ENCODE results near the gene SPTB.
"Not testable (repeated sequence)": the region's sequence is repeated elsewhere in the genome, so short reads cannot be mapped to it uniquely, and the experiment has no call there.

SPTB gene

DNA sequence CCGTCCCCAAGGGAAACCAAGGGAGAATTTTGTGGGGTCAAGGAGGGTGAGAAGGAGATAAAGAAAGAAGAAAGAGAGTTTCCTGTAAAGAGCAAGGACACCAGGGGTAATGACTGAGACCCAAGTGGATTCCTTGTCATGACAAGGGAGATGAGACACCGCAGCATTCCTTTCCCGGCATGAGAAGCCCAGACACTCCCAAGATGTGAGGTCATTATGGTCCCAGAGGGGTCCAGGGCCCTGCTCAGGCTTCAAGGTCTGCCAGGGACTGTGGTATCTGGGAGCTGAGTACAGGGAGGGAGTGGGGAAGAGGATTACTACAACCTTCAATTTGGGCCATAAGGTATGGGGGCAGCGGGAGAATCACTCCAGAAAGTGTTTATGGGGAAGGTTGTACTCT lies 58.1 kb downstream of the SPTB start:
- no peak for DNase-seq (ENCODE audit: low read depth, low spot score)

DNA sequence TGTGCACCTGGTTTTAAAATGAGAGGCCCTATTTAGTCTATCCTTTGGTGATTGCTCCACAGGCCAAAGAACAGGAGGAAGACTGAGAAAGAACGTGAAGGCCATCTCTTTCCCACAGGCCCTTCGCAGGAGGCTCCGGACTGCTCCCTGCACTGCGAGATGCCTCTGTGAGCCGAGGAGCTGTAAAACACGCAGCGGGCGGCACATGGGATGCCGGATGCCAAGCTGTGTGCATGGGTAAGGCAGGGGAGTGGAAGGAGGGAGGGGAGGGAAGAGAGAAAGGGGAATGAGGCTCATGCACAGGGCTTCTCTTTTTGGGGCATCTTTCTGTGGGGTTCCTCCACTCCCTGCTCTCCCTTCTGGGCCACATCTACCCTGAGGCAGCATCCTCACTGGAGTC lies 61.6 kb downstream of the SPTB start:
- DNase-seq (ENCODE audit: low read depth, low spot score) = no peak

DNA sequence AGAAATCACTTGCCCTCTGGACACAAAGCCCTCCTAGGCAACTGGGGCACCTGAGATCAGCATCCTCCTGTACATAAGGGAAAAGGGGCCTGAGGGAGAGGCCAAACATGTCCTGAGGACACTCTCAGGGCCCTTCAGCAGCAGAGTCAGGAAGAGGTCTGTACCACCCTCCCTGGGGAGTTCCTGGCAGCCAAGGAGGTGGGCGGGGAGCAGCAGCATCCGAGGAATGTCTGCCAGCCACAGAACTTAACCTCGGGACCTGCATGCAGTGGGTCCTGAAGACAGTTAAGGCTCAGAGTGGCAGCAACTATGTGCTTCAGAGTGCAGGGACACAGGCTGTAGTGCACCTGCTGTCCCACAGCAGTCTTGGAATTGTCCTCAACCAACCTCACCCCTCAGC lies 62.1 kb downstream of the SPTB start:
- no peak for DNase-seq (ENCODE audit: low read depth, low spot score)

DNA sequence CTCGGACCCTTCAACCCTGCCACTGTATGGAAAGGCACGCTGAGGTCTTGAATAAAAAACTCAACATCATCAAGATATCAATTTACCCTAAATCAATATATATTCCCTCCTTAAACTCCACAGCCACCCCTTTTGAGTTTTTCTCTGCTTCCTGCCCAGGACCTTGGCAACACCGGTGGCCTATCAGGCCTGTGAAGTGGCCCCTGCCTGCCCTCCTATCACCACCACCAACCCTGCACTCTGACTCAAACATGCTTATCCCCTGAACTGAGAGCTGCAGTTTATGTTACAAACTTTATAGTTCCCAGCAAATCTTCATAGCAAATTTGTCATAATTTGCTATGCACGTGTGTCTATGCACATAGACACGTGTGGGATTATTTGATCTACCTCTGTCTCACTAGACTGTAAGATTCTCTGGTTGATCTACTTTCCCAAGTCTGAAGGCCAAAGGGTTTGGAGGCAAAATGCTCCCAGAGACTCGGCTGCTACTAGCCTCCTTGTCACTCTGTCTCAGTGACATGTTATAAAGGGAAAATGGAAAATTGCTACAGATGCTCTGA lies 63.4 kb downstream of the SPTB start:
- no peak for DNase-seq (ENCODE audit: low read depth, low spot score)

DNA sequence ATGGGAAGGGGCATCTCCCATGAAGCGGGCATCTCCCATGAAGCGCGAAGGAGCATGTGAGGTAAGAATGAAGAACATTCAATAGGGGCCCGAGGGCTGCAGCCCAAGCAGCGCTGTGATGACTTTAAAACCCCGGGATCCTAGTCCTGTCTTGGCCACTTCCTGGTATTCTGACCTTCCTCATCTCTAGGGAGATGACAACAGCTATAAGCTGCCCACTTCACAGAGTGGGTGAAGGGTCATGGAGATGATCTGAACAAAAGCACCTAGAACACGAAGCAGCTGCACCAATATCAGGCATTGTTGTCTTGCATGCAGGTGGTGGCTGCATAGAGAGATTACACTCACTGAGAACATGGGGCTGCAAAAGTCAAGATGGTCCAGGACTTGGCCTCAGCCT lies 64.5 kb downstream of the SPTB start:
- no peak for DNase-seq (ENCODE audit: low read depth, low spot score)

DNA sequence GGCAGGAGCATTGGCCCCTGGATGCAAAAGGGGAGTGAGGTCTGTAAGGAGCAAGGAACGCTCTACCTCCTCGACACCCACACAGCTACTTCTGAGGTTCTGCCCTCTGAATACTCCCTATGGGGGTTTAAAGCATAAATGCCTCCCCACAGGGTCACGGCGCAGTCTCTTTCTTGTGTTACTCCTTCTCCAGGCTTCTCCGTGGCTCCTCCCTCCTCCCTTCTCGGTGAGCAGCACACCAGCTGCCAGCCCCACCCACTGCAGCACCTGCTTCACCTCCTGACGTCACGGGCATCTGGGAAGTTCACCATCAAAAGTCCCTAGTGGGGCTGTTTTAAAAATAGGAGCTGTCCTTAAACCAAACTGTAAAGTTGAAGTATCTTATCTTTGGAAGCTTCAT lies 67.3 kb downstream of the SPTB start:
- no peak for DNase-seq (ENCODE audit: low read depth, low spot score)

DNA sequence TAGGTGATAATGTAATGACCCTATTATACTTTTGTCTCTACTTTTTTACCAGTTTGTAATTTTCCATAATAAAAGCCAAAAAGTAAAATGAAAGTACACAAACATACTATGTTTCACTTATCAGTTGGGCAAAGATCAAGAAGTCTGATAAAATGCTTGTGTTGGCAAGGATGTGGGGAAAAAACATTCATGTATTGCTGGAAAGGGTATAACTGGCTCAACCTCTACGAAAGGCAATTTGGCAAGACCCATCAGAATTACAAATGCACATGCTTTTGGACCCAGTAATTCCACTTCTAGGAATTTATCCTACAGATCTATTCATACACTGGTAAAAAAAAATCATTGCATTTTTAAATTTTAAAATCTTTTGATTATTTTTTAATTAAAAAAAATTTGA lies 68.0 kb downstream of the SPTB start:
- no peak for DNase-seq (ENCODE audit: low read depth, low spot score)

DNA sequence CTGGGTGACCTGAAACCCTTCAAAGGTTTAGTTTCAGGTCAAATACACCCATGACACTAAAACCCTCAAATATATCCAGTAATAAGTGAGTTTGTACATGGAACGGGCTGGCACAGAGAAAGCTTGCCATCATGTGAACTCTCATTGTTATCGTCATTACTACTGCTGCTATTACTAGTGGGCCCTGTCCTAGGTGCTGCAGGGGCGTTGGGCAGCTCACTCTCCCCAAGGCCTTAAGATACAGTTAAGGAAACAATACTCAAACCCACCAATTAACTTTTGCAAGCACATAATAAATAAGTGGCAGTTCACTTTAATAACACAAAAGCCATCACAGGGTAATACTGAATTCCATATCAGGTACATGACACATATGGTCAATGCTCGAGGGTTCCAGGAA lies 71.3 kb downstream of the SPTB start:
- DNase-seq (ENCODE audit: low read depth, low spot score) = no peak

DNA sequence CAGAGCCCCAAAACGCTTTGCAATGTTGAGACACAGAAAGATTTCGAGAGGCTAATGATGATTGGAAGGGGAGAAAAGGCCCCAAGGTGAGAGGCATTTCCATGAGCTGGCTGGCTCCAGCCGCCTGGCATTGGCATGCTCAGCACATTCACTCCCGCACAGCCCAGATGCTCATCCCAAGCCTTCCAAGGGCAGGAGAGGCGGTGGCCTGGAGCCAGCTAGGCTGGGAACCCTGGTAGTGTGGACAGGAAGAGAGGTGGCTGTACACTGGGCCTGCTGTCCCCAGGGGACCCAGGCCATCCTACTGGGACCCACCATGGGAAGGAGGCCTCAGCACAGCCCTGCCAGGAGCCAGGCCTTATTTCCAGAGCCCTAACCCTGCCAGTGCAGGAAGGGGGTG lies 72.2 kb downstream of the SPTB start:
- no peak for DNase-seq (ENCODE audit: low read depth, low spot score)

DNA sequence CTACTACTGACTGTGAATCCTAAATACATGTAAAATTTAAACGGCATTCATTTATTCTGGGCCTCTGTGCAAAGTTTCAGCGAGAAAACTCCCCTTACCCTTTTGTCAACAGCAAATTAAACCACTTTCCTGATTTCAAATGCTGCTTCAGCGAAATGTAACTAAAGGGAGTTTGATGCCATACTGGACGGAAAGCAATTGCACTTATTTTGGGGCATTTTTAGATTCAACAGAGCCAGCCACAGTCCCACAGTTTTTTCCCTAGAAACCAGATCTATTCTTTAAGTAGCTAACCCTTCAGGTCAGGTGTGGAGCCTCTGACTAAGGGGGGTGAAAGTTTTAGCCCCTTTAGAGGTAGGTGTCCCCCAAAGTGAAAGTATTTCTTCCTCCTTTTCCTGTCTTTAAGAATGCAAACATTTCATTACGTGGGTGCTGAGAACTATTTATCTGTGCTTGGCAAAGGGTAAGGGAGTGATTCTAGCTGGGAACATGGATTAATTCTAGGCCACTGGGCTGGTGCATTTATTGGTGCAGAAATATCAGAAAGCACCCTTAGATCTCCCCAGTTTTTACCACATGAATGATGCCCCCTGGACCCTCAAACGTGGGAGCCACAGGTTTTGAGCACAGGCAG lies 72.7 kb downstream of the SPTB start:
- no peak for DNase-seq (ENCODE audit: low read depth, low spot score)

DNA sequence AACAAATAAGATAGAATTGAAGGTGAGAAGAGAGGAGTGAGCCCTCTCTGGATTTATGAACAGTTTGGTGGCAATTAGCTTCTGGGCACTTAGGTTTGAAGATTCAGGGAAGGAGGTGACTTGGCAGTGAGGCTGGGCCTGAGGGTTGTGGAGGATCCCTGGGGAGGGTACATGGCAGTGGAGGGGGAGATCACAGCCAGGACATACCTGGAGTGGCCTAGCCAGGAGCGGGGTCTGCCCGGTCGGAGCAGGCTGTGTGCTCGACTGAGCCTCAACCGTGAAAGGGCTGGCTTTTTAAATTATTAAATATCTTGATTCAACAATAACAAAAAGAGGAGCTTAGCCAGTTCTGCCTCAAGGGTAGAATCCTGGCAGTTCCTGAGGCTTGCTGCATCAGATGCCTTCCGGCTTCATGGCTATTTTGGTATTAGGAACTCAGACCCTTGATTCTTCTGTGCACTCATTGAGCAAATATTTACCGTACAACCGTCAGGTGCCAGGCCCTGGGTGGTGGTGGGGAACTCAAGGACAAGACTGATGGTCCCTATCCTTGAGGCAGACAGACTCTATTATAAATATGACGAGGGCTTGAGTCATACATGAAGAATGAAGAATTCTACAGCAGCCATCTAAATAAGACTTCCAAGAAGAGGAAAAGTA lies 73.4 kb downstream of the SPTB start:
- DNase-seq (ENCODE audit: low read depth, low spot score) = no peak

DNA sequence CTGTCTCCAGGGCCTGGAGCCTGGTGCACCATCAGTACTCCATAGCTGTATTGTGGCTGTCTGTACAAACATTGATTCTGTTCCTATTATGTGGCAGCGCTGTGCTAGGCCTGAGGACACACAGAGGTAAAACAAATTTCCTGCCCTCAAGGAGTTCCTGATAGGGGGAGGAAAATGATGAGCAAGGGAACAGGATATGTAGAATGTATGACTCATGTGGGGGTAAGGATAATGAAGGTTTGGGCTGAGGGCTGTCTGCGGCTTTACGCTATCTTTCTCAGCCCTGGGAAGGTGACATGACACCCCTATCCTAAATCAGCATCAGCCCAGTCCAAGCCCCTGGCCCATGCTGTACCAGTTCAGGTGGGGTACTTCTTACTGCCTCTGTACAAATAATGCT lies 74.1 kb downstream of the SPTB start:
- DNase-seq (ENCODE audit: low read depth, low spot score) = not testable (repeated sequence)

DNA sequence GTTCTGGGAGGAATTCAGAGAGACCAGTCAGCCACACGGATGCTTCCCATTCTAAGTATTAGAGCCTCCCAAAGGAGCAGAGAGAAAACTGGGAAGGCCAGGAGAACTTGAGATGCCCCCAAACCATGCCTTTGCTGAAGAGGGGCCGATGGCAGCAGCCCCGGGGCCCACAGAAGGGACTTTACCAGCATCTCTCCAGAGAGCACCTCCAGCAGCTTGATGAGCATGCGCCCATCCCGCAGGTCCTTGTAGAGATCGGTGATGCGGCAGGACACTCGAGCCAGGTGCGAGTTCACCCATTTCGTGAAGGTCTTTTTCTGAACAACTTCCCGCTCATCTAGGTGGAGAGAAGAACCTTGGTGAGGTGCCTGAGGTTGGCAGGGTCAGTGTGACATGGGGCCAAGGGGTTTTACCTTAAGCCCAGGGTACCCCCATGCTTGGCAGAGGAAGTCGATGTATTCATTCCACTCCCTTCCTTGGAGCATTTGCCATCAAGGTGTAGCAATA lies 74.9 kb downstream of the SPTB start:
- DNase-seq (ENCODE audit: low read depth, low spot score) = no peak

DNA sequence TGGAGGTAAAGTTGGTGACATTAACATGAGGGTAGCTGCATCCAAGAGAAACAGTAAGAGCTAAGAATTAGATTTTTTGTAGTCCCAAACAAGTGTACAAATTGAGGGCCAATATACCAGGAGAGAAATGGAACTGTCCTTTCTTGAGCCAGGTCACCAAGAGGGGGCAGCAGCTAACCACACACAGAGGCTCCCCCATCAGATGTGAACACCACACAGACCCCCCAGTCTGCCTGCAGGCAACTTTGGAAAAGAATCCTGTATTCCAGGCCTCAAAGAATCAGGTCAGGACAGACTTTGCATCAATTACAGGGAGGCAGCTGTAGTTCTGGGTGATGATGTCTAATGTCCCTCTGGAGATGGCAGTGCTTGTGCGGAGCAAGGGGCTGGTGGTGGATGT lies 77.9 kb downstream of the SPTB start:
- no peak for DNase-seq (ENCODE audit: low read depth, low spot score)

DNA sequence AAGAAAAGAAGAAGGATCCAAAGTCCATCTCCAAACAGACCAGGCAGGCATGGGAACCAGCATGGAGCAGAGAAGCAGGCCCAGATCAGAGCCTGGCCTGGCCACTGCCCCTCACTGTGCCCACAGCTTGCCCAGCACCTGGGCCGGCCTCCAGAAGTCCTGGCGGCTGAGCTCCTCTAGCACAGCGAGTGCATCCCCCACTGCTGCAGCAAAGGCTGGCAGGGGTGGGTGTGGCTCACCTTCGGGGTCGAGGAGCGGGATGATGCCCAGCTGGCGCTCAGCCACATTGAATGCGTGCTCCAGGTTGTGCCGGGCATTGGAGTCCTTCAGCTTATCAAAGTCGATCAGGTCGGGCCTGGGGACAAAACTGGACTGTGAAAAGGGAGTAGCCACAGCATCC lies 78.7 kb downstream of the SPTB start:
- no peak for DNase-seq (ENCODE audit: low read depth, low spot score)

DNA sequence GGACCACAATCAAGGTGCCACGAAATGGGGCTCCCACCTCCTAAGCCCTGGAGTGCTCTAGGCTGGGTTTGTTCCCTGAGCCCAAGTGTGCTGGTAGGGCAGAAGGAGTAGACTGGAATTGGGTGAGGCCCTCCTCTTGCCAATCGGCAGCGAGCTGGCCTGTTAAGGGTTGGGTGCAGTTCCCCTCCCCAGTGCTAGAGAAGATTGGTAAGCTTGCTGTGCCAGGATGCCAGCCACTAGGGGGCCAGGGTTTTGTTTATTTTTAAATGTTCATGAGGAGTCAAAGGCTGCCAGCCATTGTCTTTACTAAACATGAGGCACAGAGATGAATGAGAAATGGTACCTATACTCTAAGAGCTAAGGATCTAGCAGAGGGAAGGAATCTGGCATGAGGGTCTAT lies 79.7 kb downstream of the SPTB start:
- no peak for DNase-seq (ENCODE audit: low read depth, low spot score)

DNA sequence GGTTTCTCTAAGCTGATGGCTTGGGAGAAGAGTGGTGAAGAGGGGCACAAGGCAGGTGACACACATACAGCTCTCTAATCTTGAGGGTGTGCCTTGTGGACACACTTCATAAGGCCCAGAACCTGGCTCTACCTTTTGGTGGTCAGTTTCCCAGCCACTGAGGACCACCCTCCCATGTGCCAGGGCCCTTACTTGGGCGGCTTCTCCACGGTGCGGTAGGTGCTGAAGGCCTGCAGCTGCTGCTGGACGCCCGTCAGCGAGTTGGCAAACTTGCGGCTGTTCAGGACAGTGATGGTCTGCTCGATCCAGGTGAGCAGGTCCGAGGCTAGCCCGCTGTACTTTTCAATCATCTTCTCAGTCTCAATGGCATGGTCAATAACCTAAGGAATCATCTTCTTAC lies 80.2 kb downstream of the SPTB start:
- no peak for DNase-seq (ENCODE audit: low read depth, low spot score)

DNA sequence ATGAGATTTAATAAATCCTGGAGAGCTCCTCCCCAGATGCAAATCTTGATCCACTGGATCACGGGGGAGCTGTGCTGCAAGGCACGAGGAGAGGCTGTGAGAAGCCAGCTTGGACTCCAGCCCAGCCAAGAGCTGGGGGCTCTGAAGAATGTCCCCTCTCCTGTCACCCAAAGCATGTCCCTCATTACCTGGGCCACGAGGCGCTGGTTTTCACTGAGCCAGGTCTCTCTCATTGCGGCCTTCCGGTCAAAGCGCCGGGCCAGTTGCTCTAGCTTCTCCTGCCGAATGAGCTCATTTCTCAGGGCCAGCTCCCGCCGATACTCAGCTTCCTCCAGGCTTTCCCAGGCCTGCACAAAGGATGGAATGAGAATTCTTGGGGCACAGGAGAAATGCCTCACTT lies 83.3 kb downstream of the SPTB start:
- no peak for DNase-seq (ENCODE audit: low read depth, low spot score)

DNA sequence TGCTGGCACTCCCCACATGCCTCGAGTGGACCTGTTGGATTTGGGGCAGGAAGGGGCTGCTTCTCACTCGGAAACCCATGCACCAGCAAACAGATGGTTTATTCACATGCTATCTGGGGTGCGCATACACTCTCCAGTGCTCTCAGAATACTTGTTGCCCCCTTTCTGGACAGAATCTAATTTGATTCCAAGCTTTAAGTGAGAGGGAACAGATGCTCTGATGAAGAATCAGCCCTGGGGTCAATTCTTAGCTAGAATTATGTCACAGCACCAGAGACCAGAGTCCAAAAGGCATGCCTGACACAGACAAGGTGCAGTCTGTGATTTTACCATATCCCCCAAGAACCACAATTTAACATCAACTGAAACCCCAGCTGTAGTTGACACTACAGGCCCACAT lies 83.8 kb downstream of the SPTB start:
- no peak for DNase-seq (ENCODE audit: low read depth, low spot score)

DNA sequence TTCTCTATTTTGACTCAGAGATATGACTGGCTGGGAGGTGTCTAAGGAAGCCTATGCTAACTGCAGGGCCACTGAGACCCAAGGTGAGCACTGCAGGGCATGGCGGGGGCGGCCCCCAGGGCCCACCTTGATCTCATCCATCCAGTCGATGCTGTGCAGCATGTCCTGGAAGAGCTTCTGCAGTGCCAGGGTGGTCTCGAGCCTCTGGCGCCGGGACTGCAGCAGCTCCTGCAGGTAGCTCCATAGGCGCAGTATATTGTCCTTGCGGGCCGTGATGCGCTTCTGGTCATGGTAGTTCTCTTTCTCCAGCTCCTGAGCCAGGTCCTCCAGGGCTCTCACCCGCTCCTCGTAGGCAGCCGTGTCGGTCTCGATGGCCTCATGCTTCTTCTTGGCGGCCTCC lies 84.5 kb downstream of the SPTB start:
- DNase-seq (ENCODE audit: low read depth, low spot score) = no peak

DNA sequence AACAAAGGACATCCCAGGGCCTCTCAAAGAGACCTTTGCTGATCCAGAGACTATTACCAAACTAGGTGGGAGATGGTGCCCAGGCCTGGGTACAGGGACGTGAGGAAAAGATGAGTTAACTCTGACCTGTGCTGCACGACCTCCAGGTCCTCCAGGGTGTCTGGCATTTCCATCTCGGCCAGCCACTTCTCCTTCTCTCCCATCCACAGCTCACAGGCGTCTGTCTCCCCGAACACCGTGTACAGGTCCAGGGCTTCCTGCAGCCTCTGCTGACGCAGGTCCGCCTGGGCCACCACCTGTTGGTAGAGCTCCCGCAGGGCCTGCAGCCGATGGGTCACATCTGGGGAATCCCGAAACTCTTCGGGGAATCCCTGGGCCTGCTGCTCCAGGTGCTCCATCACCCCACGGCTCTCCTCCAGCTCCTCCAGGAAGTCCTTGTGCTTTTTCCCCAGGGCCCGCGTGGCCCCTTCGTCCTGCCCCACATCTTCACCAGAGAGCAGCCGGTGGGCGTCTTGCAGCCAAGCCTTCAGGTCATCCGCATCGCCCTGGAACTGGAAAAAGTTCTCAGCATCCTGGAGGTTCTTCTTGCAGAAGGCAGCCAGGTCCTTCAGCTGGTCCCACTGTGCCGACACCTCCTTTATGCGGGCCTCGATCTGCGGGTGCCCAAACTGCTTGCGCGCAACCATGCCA lies 86.7 kb downstream of the SPTB start:
- DNase-seq (ENCODE audit: low read depth, low spot score) = no peak

DNA sequence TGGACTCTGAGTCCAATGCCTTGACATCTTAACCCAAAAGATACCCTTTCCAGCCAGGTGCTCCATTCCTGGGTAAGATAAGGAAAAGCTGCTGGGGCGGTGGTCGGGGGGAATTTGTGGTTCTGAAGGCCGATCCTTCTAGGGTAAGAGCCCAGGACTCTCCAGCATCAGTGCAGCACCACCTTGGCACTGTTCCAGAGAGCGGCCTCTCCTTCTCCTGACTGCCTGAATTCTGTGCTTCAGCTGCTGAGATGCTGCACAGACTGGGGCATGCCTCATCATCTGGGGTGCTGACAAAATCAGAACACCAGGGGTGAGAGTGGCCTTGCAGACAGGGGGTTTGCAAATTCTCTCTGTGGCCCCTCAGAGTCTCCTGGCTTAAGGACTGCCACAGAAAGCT lies 87.5 kb downstream of the SPTB start:
- DNase-seq (ENCODE audit: low read depth, low spot score) = no peak

DNA sequence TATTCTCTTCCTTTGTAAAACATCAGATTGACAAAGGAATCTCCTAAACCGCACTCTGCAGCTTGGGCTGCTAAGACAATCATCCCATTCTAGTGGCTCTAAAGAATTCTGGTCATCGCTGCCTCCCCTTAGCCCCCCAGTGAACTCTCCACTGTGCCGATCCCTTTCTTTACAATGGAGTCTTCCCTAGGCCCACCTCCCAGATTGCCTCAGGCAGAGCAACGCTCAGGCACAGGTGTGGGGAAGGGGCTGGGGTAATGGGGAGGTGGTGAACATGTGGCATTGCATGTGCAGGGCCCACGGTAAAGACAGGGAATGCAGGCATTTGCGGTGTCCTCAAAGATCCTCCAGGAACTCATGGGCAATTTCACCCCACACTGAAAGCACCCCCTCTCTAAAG lies 89.2 kb downstream of the SPTB start:
- DNase-seq (ENCODE audit: low read depth, low spot score) = no peak
